HepG2 (cell line): Measurements from ENCODE around the gene EMILIN3. TPM values are rescaled to one million over a fixed set of nuclear protein-coding genes. Genes with fewer than 3 reads are reported as not detected.

ENCODE experiments used
- BRCA1 ChIP-seq: sonication (generic); formaldehyde crosslinking; IDR thresholded peaks from 2 replicates; pipeline ENCODE4 v1.4.0; 2020; ENCODE audit warnings: missing genetic modification reagents
- CENPT ChIP-seq: sonication (generic); formaldehyde crosslinking; IDR thresholded peaks from 2 replicates; pipeline ENCODE4 v1.8.0; 2022; ENCODE audit warnings: low read depth, mild to moderate bottlenecking, moderate library complexity, missing genetic modification reagents
- FOXA3 ChIP-seq: IDR thresholded peaks from 2 replicates; pipeline ENCODE4 v1.6.1; 2016; ENCODE audit warnings: missing genetic modification reagents, missing compliant biosample characterization
- GATAD1 ChIP-seq: IDR thresholded peaks from 2 replicates; pipeline ENCODE4 v1.6.1; 2016; ENCODE audit warnings: missing genetic modification reagents, missing compliant biosample characterization
- HES4 ChIP-seq: sonication (generic); formaldehyde crosslinking; IDR thresholded peaks from 2 replicates; pipeline ENCODE4 v1.9.0; 2021; ENCODE audit warnings: mild to moderate bottlenecking, missing genetic modification reagents, borderline replicate concordance
- HIVEP1 ChIP-seq: sonication (generic); formaldehyde crosslinking; IDR thresholded peaks from 2 replicates; pipeline ENCODE4 v1.4.0; 2020; ENCODE audit warnings: mild to moderate bottlenecking, missing genetic modification reagents
- MAZ ChIP-seq, 2 experiments: sonication (generic) in 1 of 2; formaldehyde crosslinking in 1 of 2; IDR thresholded peaks; 2 replicates each; pipeline versions ENCODE4 v1.5.0 to v1.6.1; 2012 to 2020; ENCODE audit warnings: low read depth in 2 of 2, mild to moderate bottlenecking in 2 of 2, borderline replicate concordance in 1 of 2, improper control_type of control experiment in 1 of 2, low read length in 1 of 2, missing genetic modification reagents in 1 of 2, moderate library complexity in 1 of 2
- RFX1 ChIP-seq: fragments of 450-650 bp; IDR thresholded peaks from 2 replicates; pipeline ENCODE4 v1.6.1; 2017
- SMAD1 ChIP-seq: sonication (generic); formaldehyde crosslinking; IDR thresholded peaks from 2 replicates; pipeline ENCODE4 v1.4.0; 2020; ENCODE audit warnings: missing genetic modification reagents, low read depth, mild to moderate bottlenecking, borderline replicate concordance
- SMARCC2 ChIP-seq: fragments of 450-650 bp; IDR thresholded peaks from 2 replicates; pipeline ENCODE4 v1.6.1; 2017; ENCODE audit warnings: antibody characterized with exemption, mild to moderate bottlenecking
- TBP ChIP-seq: sonication (generic); formaldehyde crosslinking; IDR thresholded peaks from 2 replicates; pipeline ENCODE4 v1.5.0; 2020; ENCODE audit warnings: missing genetic modification reagents
- TCF7L2 ChIP-seq: IDR thresholded peaks from 2 replicates; pipeline ENCODE4 v1.6.1; 2011; ENCODE audit warnings: mild to moderate bottlenecking, low read depth, low read length, moderate library complexity
- TOPORS ChIP-seq: sonication (generic); formaldehyde crosslinking; IDR thresholded peaks from 2 replicates; pipeline ENCODE4 v1.8.0; 2023; ENCODE audit warnings: mild to moderate bottlenecking, missing genetic modification reagents
- XRCC5 ChIP-seq: fragments of 200-400 bp; formaldehyde crosslinking; optimal IDR thresholded peaks from 2 replicates; pipeline ENCODE3; 2017; ENCODE audit warnings: mild to moderate bottlenecking, low read length
- ZBTB1 ChIP-seq: sonication (generic); formaldehyde crosslinking; IDR thresholded peaks from 2 replicates; pipeline ENCODE4 v1.4.0; 2020; ENCODE audit warnings: missing genetic modification reagents, borderline replicate concordance
- ZNF230 ChIP-seq: sonication (generic); formaldehyde crosslinking; IDR thresholded peaks from 2 replicates; pipeline ENCODE4 v1.4.0; 2020; ENCODE audit warnings: mild to moderate bottlenecking, missing genetic modification reagents
- ZNF331 ChIP-seq: sonication (generic); formaldehyde crosslinking; IDR thresholded peaks from 2 replicates; pipeline ENCODE4 v1.4.0; 2020; ENCODE audit warnings: missing genetic modification reagents
- ZNF431 ChIP-seq: sonication (generic); formaldehyde crosslinking; IDR thresholded peaks from 2 replicates; pipeline ENCODE4 v1.9.0; 2022; ENCODE audit warnings: missing genetic modification reagents, low read depth, mild to moderate bottlenecking, borderline replicate concordance
- ZNF564 ChIP-seq: sonication (generic); formaldehyde crosslinking; IDR thresholded peaks from 2 replicates; pipeline ENCODE4 v1.8.1; 2023; ENCODE audit warnings: mild to moderate bottlenecking, missing genetic modification reagents
- polyA plus RNA-seq, 8 experiments: library from polyadenylated mRNA; depleted of rRNA in 3 of 8; stranded (reverse) in 7 of 8; unstranded in 1 of 8; fragments of >200 nt; fragmentation: Illumina TruSeq in 4 of 8; extraction: Trizol in 4 of 8; gene quantifications; 2 replicates each; pipeline versions ENCODE4 v1.2.1 to v1.2.3, GENCODE V29; 2011 to 2016; ENCODE audit warnings: low read depth in 4 of 8, missing spikeins in 1 of 8, mixed read lengths in 1 of 8; ENCODE audit not compliant: insufficient read depth in 1 of 8
- total RNA-seq, 5 experiments: library from RNA; depleted of rRNA; stranded (reverse); fragments of >200 nt; fragmentation: Illumina TruSeq; extraction: Trizol; gene quantifications; 2 replicates each; pipeline ENCODE4 v1.2.3, GENCODE V29; 2016; ENCODE audit warnings: low read depth in 1 of 5
- TF ChIP-seq, protein P1 (sequence below): sonication (generic); formaldehyde crosslinking; IDR thresholded peaks from 2 replicates; pipeline ENCODE4 v1.4.0; 2020; ENCODE audit warnings: missing genetic modification reagents, mild to moderate bottlenecking, borderline replicate concordance
- TF ChIP-seq, protein P2 (sequence below): sonication (generic); formaldehyde crosslinking; IDR thresholded peaks from 2 replicates; pipeline ENCODE4 v1.9.0; 2021; ENCODE audit warnings: missing genetic modification reagents, mild to moderate bottlenecking, borderline replicate concordance
- TF ChIP-seq, protein P3 (sequence below): sonication (generic); formaldehyde crosslinking; IDR thresholded peaks from 2 replicates; pipeline ENCODE4 v1.4.0; 2020; ENCODE audit warnings: missing genetic modification reagents; ENCODE audit errors: not compliant biosample characterization
- TF ChIP-seq, protein P4 (sequence below): sonication (generic); formaldehyde crosslinking; IDR thresholded peaks from 2 replicates; pipeline ENCODE4 v1.5.0; 2020; ENCODE audit warnings: missing genetic modification reagents

EMILIN3 gene
- total and polyA plus RNA-seq, 2 of the 13 experiments (the other 11 are each of a cell fraction or from before 2014, with no cell fraction given): 0.25 to 0.29 TPM

- TF ChIP-seq BRCA1 (no peak), TBP (no peak), TCF7L2 (no peak), SMAD1 (CRISPR knock-in tag) (peak; percentile 43), XRCC5 (peak; percentile 22), ZBTB1 (CRISPR knock-in tag) (0 out of 2 replicates have a peak, but pooled peaks have one; percentile 40), GATAD1 (peak; percentile 8), SMARCC2 (no peak), HIVEP1 (no peak), MAZ (IDR thresholded peaks at IDR 0.05; ENCODE audit: borderline replicate concordance, low read depth, low read length) (peak; percentile 80; the same call in 1 of the 2 replicates), MAZ (CRISPR knock-in tag; IDR thresholded peaks at IDR 0.05; ENCODE audit: low read depth) (no peak), ZNF230 (CRISPR knock-in tag) (0 out of 2 replicates have a peak, but pooled peaks have one; percentile 73), ZNF564 (CRISPR knock-in tag) (peak; percentile 16; the same call in 1 of the 2 replicates), TOPORS (CRISPR knock-in tag) (no peak), CENPT (CRISPR knock-in tag) (no peak), HES4 (CRISPR knock-in tag) (peak; percentile 89), ZNF431 (CRISPR knock-in tag) (peak; percentile 53; the same call in 1 of the 2 replicates), RFX1 (no peak), ZNF331 (CRISPR knock-in tag) (peak; percentile 8; the same call in 1 of the 2 replicates), FOXA3 (CRISPR knock-in tag) (no peak; the same call in 1 of the 2 replicates)
- TF ChIP-seq, protein P1, sequence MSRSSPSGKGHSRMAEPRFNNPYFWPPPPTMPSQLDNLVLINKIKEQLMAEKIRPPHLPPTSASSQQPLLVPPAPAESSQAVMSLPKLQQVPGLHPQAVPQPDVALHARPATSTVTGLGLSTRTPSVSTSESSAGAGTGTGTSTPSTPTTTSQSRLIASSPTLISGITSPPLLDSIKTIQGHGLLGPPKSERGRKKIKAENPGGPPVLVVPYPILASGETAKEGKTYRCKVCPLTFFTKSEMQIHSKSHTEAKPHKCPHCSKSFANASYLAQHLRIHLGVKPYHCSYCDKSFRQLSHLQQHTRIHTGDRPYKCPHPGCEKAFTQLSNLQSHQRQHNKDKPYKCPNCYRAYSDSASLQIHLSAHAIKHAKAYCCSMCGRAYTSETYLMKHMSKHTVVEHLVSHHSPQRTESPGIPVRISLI (CRISPR knock-in tag): 0 out of 2 replicates have a peak, but pooled peaks have one; percentile 34
- TF ChIP-seq, protein P2, sequence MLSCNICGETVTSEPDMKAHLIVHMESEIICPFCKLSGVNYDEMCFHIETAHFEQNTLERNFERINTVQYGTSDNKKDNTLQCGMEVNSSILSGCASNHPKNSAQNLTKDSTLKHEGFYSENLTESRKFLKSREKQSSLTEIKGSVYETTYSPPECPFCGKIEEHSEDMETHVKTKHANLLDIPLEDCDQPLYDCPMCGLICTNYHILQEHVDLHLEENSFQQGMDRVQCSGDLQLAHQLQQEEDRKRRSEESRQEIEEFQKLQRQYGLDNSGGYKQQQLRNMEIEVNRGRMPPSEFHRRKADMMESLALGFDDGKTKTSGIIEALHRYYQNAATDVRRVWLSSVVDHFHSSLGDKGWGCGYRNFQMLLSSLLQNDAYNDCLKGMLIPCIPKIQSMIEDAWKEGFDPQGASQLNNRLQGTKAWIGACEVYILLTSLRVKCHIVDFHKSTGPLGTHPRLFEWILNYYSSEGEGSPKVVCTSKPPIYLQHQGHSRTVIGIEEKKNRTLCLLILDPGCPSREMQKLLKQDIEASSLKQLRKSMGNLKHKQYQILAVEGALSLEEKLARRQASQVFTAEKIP (CRISPR knock-in tag): no peak
- TF ChIP-seq, protein P3, sequence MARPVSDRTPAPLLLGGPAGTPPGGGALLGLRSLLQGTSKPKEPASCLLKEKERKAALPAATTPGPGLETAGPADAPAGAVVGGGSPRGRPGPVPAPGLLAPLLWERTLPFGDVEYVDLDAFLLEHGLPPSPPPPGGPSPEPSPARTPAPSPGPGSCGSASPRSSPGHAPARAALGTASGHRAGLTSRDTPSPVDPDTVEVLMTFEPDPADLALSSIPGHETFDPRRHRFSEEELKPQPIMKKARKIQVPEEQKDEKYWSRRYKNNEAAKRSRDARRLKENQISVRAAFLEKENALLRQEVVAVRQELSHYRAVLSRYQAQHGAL (CRISPR knock-in tag): no peak
- TF ChIP-seq, protein P4, sequence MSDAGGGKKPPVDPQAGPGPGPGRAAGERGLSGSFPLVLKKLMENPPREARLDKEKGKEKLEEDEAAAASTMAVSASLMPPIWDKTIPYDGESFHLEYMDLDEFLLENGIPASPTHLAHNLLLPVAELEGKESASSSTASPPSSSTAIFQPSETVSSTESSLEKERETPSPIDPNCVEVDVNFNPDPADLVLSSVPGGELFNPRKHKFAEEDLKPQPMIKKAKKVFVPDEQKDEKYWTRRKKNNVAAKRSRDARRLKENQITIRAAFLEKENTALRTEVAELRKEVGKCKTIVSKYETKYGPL (CRISPR knock-in tag): no peak
Measured at GRCh38 chr20:41340327-41341055, 26.1 kb downstream of the EMILIN3 start, which contains the start of gene LPIN3 (continued).
